Islet of Langerhans (tissue), 1 donor: ENCODE measurements around the gene TCF4.
A peak's percentile ranks its signal among the peaks of the same experiment; 100 is the strongest.

Source experiments
- FAIRE-seq: peaks from one replicate; lab custom pipeline; 2011; peaks lifted over from hg19 to GRCh38; lab: Jason Lieb, UNC

The TCF4 gene

DNA sequence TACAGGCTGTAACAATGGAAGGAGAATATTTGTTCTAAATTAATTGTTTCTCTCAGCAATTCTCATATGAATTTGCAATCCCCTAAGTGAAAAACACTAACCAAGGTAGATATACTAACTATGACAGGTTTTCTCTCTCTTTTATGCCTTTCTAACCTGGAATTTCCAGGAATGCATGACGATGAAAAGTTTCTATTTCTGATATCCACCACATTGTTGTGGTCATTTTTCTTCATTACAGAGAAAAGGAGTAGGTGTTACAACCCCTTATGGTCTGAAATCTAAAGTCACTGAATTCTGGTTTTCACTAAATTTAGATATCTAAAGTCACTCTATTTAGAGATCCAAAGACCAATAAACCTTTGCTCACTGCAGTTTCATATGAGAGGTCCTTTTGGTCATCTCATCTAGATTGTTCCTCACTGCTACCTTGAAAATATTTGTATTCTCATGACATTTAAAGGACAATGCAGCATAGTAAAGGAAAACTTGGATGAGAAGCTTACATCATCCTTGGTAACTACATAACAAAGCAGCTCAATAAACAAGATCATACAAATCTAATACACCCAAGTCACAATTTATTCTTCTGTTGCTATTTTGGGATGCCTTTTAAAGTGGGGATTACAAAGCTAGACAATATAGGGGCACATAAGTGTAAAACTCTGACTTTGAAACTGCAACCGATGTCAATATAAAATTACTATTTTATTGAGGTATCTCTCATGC, 85.8 kb downstream of the TCF4 start:
- FAIRE-seq: no peak

DNA sequence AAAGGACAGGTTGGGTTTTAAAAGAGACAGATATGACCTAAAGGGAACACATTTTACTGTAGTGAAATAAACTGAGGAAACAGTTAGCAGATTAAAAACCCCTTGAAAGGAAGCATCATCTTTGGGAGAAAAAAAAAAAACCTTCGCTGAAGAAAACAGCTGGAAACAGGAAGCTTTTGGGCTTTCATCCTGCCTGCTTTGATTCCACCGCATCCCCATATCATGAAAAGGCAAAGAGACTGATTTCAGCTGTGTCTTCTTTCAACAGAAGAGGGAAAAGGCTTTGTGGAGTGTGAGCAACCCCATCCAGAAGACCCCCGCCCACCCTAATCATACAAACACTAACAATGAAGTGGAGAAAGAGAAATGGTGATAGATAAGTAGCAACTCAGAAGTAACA, 86.4 kb downstream of the TCF4 start:
- no peak for FAIRE-seq

DNA sequence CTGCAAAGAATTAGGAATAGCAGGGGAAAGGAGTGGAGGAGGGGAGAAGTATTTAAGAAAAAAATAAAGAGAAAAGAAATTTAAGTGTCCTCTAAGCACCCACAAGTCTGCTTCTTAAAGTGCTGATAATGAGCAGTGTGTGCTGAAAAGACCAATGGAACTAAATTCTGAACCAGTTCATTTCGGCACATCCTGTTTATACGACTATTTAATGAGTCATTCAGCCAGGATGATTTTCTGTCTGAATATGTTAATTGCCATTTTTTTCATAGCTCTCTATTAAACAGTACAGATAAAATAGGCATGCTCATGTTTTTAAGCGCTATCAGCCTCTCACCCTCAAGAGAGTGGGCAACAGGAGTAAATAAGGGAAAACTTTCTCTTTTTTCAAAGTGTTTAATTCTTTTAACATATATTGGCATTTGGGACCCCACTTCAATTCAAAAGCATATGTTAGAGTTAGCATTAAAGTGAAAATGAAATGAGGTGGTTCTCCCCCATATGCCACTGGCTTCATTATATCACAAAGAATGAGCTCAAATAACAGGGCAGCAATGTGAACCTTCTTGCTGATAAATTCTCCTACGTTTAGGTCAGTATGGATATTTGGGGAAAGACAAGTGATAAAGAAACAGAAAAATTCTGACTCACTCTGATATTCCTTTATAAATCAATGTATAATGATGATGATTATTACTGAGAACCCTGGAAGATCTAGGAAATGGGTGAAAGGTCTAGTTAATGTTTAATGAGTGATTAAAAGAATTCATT, 87.5 kb downstream of the TCF4 start:
- FAIRE-seq: no peak

DNA sequence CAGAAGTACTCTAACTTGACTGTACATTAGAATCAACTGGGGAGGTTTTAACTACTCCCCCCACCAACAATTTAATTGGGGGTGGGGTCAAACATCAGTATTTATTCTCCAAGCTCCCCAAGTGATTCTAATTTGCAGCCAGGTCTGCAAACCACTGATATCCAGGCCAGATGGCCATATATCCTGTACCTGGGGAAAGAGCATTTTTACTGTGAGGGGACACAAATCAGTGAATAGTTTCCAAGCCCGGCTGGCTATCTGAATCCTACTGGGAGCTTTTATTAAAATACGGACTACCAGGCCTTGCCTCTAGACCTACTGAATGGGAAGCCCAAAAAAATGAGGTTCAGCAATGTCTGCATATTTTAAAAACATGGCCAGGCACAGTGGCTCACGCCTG, 88.5 kb downstream of the TCF4 start:
- no peak for FAIRE-seq

DNA sequence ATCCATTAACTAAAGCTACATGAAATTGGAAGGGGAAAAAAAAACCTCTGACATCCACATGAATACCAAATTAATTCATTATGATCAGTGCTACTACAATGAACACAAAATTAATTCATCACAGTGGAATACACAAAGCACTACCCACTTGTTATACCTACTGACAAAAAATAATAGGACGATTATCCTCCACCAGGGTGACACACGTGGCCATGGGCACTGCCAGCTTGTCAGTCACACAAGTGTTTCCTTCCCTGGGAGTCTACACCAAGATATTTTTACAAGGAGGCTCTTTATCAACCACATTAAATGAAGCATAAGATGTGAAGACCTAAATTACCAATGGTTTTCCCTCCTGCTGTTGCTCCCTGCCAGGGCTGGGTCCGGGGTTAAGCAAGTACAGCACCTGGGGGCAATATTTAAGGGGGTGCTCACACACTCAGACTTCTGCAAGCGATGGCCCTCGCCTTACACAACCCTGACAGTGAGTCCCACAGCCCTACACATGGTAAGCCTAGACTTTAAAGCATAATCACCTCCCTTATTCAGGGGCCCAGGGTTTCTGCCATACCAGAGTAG, 90.1 kb downstream of the TCF4 start:
- no peak for FAIRE-seq

DNA sequence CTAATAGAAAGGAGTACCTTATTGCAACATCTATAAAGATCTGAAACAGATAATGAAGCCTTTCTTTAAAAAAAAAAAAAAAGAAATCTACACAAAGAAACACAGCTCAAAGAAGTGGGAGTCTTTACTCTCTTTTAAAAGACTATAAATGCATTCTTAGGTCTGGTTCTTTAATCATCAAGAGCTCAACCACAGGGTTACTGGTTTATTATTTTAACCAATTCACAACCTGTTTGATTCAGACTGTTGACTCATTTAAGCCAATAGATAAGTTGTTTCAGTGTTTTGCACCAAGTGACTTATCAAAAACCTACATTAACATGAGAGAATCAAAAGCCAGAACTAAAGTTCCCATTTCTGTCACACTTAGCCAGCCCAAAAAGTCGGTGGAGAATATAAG, 93.1 kb downstream of the TCF4 start:
- FAIRE-seq: no peak

DNA sequence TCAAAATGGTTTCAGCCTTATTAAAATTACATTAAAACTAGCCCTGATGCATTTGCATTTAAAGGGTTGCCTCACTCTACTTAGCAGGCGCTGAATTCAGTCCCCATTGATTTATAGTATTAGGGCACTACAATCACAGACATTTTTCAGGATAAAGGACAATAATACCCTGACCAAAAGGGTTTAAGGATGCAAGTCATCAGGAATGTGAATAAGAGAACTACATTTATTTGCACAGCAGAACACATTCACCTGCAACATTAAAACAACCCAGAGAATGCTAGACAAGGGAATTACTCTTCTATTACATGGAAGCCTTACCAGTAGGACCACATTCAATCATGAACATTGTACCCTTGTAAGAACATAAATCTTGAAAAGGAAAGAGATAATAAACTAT, 93.6 kb downstream of the TCF4 start:
- no peak for FAIRE-seq

DNA sequence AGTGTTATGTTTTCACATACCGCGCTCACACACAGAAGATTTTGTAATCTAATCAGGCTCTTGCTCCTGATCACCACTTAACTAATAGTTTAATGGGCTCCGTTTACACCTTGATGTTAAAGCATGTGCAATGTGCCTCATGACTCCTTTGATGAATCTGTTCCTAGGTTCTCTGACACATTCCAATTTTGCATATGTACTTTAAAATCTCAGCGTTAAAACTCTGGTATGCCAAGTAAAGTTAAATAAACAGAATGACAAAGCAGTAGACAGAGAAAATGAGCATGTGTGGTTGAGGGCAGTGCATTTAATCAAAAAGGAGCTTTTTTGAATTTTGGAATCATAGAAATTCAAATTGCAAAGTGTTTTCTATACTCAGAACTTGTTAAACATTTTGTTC, 96.4 kb downstream of the TCF4 start:
- no peak for FAIRE-seq

DNA sequence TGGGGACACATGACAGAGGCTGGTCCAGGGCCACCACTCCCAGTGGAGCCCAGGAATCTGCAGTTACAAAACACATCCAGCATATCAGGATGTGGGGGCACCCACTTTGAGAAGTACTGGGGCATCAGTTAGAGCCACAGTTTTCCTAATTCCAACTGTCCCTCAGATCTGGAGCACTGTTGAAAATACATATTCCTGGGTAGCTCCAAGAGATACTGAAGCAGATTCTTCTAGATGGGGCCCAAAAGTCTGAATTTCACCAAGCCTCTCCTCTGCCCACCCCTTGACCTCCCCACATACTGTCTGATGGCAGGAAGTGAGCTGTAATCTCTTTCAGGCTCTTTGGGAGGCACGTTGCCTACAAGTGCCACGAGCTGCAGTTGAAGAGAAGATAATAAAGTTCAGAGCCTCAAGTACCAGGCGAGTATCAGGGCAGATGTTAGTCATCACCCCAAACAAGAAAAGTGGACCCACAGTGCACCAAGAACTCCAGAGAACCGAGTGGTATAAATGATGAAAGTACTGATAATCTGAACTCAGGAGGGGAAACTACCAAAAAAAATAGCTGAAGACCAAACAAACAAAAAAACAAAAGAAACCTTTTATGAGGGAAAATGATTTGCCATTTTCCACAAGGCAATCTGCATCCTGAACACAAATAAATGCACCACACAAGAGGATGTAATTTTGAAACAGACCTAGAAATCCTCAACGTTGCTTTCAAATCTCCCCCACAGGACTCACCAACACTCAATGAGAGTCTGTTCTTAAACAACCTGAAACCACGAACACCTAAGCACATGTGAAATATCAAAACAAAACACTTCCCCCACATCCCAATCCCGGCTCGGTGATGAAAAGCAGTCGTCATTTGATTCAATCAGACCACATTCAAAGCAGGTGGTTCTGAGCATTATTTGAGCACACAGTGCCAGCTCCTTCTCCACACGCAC, 98.7 kb downstream of the TCF4 start:
- FAIRE-seq: no peak

DNA sequence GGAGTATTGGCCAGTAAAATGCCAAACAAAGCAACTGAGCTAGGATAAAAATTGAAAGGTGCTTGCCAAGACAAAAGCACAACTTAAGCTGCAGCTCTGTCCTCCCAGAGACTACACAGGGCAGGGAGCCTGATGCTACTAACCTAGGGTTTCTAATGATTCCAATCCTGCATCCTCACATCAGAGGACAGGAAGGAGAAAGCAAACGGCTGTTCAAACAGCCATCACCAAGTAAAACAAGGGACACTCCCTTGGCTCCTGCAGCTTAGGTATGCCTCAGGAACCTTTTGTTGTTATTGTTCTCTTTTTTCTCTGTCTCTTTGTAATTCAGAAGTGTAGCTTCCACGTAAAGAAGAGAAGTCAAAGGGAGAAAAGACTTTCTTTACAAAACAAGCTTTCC, 99.5 kb downstream of the TCF4 start:
- FAIRE-seq: no peak

DNA sequence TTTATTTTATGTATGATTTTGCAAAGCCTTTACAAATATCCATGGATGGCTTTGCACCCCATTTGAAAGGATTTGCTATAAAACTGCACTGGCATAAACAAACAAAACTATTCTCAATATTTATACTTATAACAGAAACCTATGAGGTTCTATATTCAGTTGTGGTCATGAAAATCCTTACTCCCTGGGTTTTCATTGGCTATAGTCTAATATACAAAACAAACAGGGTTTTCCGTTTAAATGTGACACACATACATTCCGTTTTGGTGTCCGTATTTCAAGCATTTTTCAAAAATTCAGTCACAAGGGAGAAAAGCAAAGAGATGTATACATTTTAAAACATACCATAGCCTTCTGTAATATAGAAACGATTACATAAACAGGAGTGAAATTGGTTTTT, 100.0 kb downstream of the TCF4 start:
- no peak for FAIRE-seq

DNA sequence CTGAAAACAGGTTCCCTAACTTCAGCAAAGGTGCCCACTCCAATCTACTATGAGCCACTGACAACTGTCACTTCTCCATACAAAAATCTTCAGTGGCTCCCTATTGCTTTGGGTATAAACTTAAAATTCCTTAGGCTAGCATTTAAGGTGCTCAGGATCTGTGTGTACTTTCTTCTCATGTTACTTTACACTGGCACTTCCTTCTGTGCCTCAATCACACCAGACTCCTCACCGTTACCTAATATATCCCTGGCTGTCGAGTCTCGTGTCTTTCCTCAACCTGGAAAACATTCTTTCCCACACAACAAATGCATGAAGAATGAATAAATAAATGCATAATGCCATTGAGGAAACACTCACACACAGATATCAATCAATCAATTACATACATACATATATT, 101.1 kb downstream of the TCF4 start:
- FAIRE-seq: no peak

DNA sequence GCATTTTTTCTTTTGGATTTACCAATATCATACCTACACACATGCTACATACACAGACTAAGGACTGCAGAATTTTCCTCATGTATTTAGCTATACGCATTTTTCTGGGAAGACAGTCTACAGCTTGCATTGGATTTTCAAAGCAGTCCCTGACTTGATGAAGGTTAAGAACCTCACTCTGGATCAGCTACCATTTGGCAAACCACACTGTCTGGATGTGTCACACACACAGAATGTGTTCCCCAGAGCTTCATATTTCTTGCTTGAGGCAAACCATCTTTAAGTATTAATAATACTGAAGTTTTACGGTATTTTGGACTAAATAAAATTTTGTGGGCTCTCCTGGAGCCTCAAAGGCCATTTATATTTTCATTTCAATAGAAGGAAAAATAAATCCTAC, 102.3 kb downstream of the TCF4 start:
- FAIRE-seq: no peak

DNA sequence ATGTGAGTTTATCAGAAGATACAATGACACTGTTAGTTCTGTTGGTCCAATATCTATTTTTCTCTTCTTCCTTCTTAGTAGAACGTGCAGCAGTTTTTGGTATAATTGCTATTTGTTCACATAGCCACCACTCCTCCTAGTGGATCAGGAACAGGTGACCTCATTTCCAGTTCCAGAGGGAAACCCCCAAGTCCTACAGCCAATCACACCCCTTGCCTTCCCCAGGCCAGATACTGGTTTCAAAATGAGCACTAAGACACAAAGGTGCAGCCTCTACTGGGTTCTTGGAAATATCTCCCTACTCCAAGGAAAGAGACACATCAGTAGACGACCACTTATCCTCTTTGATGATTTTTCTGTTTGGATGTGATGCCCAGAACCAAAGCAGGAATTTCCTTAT, 103.2 kb downstream of the TCF4 start:
- peak; percentile 5 for FAIRE-seq

DNA sequence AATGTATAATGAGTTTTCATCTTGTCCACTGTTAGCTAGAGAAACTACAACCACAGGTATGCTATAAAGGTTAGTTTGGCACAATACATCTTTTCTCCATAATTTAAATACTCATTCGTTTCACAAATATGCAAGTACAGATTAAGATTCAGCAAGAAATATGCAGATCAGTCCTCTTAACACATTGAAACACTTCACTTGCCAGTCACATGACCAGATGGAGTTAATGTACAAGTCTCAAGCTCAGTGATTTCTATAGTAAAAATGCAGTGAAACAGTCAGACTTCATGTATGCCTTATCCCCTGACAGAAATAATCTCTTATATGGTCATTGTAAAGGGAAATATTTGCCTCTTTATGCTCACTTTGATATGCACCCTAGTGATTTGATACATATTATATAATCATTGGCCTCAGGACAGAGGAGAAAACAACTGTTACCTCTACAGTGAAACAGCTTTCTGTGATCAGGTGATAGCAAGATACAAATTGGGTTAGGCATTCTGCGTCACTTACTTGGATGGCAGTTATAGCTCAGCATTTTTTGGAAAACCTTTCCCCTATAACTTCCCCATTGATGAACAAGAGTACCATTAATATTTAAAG, 104.6 kb downstream of the TCF4 start:
- no peak for FAIRE-seq

DNA sequence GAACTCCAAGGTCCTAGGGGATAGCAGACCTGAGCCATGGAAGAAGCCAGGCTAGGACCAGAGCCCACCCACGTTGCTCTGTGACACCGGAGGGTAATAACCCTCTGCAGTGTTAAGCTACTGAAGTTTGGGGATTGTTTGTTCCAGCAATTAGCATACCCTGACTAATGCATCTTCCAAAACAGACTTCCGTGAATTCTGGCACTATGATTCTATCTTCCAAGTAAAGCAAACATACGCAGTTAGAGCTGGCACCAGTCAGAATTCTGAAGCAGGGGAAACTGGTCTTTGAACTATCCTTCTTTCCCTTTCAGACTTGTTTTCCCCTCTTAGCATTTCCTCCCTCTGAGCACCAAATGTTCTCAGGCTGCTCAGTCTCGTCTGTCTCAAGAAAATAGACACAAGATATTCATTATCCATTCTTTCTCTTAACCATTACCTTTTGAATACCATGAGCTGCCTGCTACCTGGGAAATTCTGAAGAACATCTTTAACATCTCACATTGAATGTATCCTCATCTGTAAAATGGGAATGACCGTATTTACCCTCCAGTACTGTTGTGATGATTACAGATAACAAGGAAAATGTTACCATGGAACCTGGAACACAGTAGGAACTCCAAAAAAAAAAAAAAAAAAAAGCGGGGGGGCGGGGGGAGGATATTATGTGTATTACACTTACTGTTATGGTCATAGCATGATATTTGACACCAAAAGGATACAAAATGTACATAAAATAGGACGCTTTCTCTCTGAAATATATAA, 108.2 kb downstream of the TCF4 start:
- FAIRE-seq: no peak

DNA sequence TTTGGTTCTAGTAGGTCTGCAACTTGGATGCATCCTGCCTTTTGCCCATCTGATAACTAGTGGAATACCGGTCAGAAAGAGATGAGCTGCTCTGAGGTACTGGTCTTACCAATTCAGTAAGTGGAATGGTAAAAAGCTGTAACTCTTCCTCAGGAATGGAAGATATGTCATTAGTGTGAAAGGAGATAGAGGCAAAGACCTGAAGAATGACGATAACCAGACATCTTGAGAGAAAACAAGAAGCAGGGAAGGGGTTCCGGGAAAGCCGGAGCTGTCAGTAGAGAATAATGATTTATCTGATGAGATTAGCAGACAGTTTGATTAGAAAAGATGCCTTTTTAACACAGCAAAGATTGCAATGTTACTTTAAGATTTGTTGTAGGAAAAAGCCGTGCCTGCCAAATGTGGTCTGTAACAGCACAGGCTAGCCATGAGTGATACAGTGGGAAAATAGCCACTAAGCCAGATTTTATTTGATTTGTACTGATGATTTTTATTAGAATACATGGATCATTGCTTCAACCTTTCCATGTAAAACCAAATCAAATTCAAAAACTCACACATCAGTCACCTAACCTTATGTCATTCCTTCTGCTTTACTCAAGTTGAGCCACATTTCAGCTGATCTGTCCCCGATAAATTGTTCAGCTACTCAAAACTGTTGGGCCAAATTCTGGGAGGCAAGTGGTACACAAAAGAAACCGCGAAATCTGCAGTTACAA, 110.0 kb downstream of the TCF4 start:
- no peak for FAIRE-seq

DNA sequence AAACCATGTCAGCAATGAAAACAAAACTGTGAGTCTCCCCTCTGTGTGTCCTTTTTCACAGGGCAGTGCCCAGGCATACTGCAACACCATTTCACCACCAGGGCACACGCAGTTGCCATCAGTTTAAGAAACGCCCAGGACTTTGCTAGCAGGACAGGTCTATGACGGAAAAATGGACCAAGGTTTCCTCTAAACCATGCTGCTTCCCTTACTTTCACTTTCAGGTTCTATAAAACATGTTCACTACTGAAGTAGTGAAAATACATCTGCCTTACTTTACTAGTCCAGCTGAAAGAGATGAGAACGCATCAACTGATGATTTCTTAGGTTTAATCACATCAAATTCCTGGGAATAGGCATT, 110.5 kb downstream of the TCF4 start:
- peak; percentile 96 for FAIRE-seq

DNA sequence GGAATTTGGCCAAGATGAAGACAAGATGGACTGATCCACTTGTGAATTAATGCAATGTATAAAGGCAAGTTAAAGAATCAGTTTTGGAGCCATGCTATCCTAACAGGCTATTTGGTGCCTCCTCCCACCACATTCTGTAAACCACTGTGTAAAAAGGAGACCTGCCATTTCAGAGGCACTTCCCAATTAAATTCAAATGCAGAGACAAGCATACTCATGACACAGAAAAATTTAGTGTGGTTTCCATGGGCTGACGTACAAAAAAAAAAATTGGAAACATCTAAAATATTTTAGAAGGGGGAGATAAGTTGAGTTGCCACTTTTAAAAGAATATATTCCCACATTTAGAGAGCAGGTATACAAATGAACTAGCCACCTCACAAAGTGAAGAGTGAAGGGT, 112.1 kb downstream of the TCF4 start:
- no peak for FAIRE-seq

DNA sequence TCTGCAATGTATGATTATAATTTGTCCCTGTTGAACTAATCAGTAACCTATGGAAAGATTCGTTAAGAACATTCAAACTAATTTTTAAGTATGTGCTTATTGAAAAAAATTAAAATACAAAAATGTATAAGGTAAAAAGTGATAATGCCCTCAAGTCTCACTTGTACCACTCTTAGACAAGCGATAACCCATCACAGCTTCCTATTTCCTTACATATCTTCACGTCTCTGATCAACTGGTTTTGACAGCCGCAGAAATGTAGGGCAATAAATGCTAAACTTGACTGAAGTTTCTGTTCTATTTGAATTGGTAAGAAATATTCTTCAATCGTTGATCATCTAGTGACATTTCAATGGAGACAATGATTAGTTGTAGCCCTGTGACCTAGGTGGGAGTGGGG, 112.5 kb downstream of the TCF4 start:
- FAIRE-seq: no peak

DNA sequence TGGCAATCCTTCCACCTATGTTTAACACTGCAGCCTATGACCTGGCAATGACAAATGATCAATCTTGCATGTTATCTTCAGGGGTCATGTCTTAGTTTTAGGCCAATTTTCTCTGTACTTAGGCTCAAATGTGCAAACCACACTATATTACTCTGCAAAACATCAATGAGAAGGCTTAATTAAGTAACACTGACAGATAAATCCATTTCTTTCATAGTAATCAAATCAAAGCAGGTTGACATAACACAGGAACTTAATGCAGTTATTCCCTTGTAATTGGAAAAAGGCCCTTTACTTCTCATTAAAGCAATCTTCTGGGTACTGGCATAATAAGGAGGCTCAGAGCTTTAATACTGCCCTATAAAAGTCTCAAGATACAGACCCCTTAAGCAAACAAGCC, 114.4 kb downstream of the TCF4 start:
- no peak for FAIRE-seq
